GM12801 (cell line): ENCODE results near the gene MPRIP.

ENCODE experiments used
- CTCF ChIP-seq: IDR thresholded peaks from one replicate; pipeline ENCODE4 v1.5.1; 2011; ENCODE audit warnings: control low read depth; ENCODE audit not compliant: insufficient read length; ENCODE audit errors: extremely low read depth

MPRIP gene

DNA sequence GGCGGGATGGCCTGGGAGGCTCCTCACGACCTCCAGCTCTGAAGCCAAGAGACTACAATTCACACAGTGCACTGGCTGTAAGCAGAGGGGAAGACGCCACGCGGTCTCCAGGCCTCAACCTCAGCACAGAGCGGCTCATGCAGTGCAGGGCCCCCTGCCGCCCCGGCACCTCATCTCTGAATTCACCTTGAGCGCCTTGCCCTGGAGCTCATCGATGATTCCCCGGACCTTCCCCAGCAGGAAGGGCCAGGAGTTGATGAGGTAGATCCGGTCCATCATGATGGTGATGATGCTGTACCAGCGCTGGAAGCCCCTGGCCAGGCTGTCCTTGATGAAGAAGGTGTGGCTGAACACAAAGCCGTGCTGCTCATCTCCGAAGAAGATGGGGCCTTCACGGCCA lies 181.5 kb downstream of the MPRIP start:
- TF ChIP-seq CTCF: no peak

DNA sequence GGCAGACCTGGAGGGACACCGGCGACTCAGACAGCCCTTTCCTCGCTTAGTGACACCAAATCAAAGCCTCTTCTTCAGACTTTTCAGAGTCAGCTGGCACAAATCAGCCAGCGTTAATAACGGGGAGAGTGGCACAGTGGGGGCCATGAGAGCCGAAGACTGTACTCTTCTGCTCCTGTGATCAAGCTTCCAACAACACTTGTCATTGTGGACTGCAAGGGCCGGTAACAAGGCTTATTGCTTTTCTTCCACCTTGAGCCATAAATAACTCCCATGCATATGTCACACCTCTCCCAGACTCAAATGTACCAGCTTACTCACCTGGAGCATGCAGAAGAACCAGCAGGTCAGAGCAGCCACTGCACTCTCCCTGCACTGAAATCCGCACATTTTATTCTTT lies 181.9 kb downstream of the MPRIP start:
- no peak for TF ChIP-seq CTCF

DNA sequence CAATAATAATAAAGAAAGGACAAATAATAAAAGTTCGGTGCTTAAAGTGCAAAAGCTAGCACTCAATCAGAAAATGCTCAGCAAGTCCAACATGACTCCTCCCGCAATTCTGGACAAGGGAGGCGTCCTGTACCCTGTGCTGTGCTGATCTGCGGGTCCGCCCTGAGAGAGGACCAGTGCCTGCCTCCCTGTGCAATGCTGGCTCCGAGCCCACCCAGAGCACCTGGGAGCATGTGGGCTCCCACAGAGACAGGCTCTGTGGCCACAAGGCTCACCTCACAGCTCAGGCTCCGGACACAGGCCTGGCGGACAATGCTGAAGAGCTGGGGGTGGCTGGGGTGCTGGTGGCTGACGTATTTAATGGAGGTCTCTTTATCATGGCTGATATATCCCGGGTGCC lies 183.6 kb downstream of the MPRIP start:
- TF ChIP-seq CTCF: no peak

DNA sequence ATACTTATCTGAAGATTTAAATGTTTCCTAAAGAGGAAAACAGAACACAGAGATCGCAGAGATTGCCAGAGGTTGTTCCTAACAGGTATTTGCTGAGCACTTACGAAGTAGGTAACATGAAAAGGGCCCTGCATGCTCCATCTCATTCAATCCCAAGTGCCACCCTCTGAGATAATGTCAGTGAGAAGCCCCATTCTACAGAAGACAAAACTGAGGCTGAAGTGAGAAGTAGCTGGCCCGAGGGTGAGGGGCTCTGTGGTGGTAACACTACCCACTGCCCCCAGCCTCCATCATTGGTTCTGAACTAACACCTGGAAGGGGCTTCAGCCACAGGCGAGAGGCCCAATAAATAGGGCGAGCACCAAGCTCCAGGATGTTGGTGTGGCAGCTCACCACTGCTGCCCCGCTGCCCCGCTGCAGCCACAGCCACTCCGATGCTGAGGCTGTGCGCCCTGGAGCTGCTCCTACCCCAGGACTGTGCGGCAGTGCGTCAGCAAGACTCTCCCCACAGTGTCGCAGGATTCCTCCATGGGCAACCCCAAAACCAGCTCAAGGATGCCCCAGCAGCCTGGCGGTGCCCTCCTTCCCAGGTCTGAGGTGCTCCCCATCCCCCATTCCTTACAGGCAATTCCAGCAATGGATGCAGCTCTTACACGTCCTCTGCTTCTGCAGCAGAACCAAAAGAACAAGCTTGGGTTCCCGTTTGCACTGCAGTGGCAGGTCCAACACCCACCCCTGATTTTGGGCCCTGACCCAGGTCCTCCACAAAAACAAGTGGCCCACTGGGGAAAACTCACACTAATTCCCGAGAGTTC lies 184.4 kb downstream of the MPRIP start:
- no peak for TF ChIP-seq CTCF

- TF ChIP-seq CTCF: no peak
Measured at GRCh38 chr17:17227608-17228520, 185.6 kb downstream of the MPRIP start.

GRCh38 chr17:17228521-17229279 lies 186.4 kb downstream of the MPRIP start:
- no peak for TF ChIP-seq CTCF
